HCT116 (cell line): ENCODE measurements around the gene KIRREL3.

Experiments used
- CTCF ChIP-seq, 3 experiments: fragments of 200-600 bp in 1 of 3; sonication (generic) in 1 of 3; IDR thresholded peaks in 2 of 3; conservative IDR thresholded peaks in 1 of 3; 2 replicates each; pipeline ENCODE4 v1.5.1; 2012 to 2017; ENCODE audit warnings: low read depth in 2 of 3, low read length in 2 of 3, antibody characterized with exemption in 1 of 3, borderline replicate concordance in 1 of 3, control low read depth in 1 of 3, mild to moderate bottlenecking in 1 of 3, mixed read lengths in 1 of 3, mixed run types in 1 of 3, moderate library complexity in 1 of 3; ENCODE audit not compliant: insufficient read depth in 1 of 3
- EZH2 ChIP-seq: fragments of 200-600 bp; sonication (generic); IDR thresholded peaks from 2 replicates; pipeline ENCODE4 v1.6.1; 2017; ENCODE audit warnings: antibody characterized with exemption, mixed run types
- JUND ChIP-seq: IDR thresholded peaks from 2 replicates; pipeline ENCODE4 v1.6.1; 2012
- MAX ChIP-seq: IDR thresholded peaks from 2 replicates; pipeline ENCODE4 v1.6.1; 2012
- POLR2AphosphoS5 ChIP-seq: IDR thresholded peaks from 2 replicates; pipeline ENCODE4 v1.6.1; 2011; ENCODE audit warnings: mild to moderate bottlenecking, low read depth, low read length, moderate library complexity
- TF ChIP-seq, protein P1 (sequence below): IDR thresholded peaks from 2 replicates; pipeline ENCODE4 v1.6.1; 2012; ENCODE audit warnings: low read depth

DNA sequence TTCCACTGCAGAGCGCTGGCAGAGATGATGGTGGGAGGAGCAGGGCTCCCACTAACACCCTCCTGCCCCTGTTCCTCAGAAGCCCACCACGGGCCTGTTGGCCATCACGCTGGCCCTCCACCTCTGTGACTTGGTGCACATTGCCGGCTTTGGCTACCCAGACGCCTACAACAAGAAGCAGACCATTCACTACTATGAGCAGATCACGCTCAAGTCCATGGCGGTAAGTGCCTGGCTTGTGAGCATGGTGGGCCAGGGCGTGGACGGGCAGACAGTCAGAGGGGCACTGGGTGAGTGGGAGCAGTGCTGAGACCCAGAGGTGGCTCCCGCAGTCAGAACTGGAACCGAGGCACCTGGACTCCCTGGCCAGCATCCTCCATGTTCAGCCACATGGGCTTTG is 587.1 kb downstream of the KIRREL3 start:
- TF ChIP-seq POLR2AphosphoS5, result no peak
- no peak for TF ChIP-seq EZH2
- no peak for TF ChIP-seq CTCF (IDR thresholded peaks at IDR 0.05 in 2 of 3, conservative IDR thresholded peaks at IDR 0.05 in 1 of 3; ENCODE audit: borderline replicate concordance in 1 of 3, insufficient read depth in 1 of 3, low read depth in 2 of 3, low read length in 2 of 3)
- no peak for TF ChIP-seq MAX
- TF ChIP-seq JUND, result no peak
- TF ChIP-seq, protein P1, sequence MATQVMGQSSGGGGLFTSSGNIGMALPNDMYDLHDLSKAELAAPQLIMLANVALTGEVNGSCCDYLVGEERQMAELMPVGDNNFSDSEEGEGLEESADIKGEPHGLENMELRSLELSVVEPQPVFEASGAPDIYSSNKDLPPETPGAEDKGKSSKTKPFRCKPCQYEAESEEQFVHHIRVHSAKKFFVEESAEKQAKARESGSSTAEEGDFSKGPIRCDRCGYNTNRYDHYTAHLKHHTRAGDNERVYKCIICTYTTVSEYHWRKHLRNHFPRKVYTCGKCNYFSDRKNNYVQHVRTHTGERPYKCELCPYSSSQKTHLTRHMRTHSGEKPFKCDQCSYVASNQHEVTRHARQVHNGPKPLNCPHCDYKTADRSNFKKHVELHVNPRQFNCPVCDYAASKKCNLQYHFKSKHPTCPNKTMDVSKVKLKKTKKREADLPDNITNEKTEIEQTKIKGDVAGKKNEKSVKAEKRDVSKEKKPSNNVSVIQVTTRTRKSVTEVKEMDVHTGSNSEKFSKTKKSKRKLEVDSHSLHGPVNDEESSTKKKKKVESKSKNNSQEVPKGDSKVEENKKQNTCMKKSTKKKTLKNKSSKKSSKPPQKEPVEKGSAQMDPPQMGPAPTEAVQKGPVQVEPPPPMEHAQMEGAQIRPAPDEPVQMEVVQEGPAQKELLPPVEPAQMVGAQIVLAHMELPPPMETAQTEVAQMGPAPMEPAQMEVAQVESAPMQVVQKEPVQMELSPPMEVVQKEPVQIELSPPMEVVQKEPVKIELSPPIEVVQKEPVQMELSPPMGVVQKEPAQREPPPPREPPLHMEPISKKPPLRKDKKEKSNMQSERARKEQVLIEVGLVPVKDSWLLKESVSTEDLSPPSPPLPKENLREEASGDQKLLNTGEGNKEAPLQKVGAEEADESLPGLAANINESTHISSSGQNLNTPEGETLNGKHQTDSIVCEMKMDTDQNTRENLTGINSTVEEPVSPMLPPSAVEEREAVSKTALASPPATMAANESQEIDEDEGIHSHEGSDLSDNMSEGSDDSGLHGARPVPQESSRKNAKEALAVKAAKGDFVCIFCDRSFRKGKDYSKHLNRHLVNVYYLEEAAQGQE, result no peak
